Endothelial cell (in vitro differentiated cells): Measurements from ENCODE around the gene ATP2A2. TPM values are rescaled to one million over a fixed set of nuclear protein-coding genes. Genes with fewer than 3 reads are reported as not detected.
"Not testable (repeated sequence)": the region's sequence is repeated elsewhere in the genome, so short reads cannot be mapped to it uniquely, and the experiment has no call there.

Experiments
- DNase-seq: peaks from one replicate; pipeline ENCODE4 v3.0.0; 2021; ENCODE audit warnings: low spot score
- H3K27ac Mint-ChIP-seq: one replicate; pipeline ENCODE4 v1.8.0; 2021; ENCODE audit warnings: mixed read lengths, inconsistent platforms; ENCODE audit not compliant: unreplicated experiment
- H3K27me3 Mint-ChIP-seq: one replicate; pipeline ENCODE4 v1.8.0; 2021; ENCODE audit warnings: mild to moderate bottlenecking, moderate library complexity, mixed read lengths, inconsistent platforms; ENCODE audit not compliant: unreplicated experiment
- H3K36me3 Mint-ChIP-seq: one replicate; pipeline ENCODE4 v1.8.0; 2021; ENCODE audit warnings: mild to moderate bottlenecking, low read depth, mixed read lengths, inconsistent platforms; ENCODE audit not compliant: unreplicated experiment
- H3K4me1 Mint-ChIP-seq: one replicate; pipeline ENCODE4 v1.8.0; 2021; ENCODE audit warnings: mild to moderate bottlenecking, mixed read lengths, inconsistent platforms; ENCODE audit not compliant: unreplicated experiment
- H3K4me3 Mint-ChIP-seq: one replicate; pipeline ENCODE4 v1.8.0; 2021; ENCODE audit warnings: mild to moderate bottlenecking, mixed read lengths, inconsistent platforms; ENCODE audit not compliant: unreplicated experiment
- H3K9me3 Mint-ChIP-seq: one replicate; pipeline ENCODE4 v1.8.0; 2021; ENCODE audit warnings: mixed read lengths, inconsistent platforms; ENCODE audit not compliant: unreplicated experiment
- CTCF ChIP-seq: fragments of 200-600 bp; sonication (generic); IDR thresholded peaks from one replicate; pipeline ENCODE4 v1.5.0; 2021; ENCODE audit warnings: antibody characterized with exemption; ENCODE audit not compliant: unreplicated experiment
- total RNA-seq: library from RNA; stranded (reverse); fragmentation: NEBNext Ultra II Directional; extraction: Animal tissue kit (Norgen Biotek cat#: 25700); gene quantifications from one replicate; pipeline ENCODE4 v1.2.1, GENCODE V29; 2021; ENCODE audit not compliant: unreplicated experiment

Gene ATP2A2
- total RNA-seq, 1 donor from 2014 or later, result 178 TPM

GRCh38 chr12:110352401-110352800 lies 71.4 kb downstream of the ATP2A2 start:
- H3K4me1 Mint-ChIP-seq, result peaks cover 28% of the 10 kb centered on the region
- TF ChIP-seq CTCF, result no peak
- no peak for DNase-seq
- H3K27me3 Mint-ChIP-seq, result no peaks in the 10 kb centered on the region
- H3K27ac Mint-ChIP-seq, result peak overlapping the region; percentile 65
- no peaks in the 10 kb centered on the region for H3K9me3 Mint-ChIP-seq
- H3K4me3 Mint-ChIP-seq, result peak overlapping the region; percentile 21
- H3K36me3 Mint-ChIP-seq, result peaks cover 22% of the 10 kb centered on the region

GRCh38 chr12:110353211-110353965 lies 72.3 kb downstream of the ATP2A2 start:
- TF ChIP-seq CTCF, result no peak
- peaks cover 28% of the 10 kb centered on the region for H3K4me1 Mint-ChIP-seq
- H3K9me3 Mint-ChIP-seq, result no peaks in the 10 kb centered on the region
- no peak overlapping the region for H3K4me3 Mint-ChIP-seq
- DNase-seq, result no peak
- peaks cover 17% of the 10 kb centered on the region for H3K36me3 Mint-ChIP-seq
- peak overlapping the region; percentile 65 for H3K27ac Mint-ChIP-seq
- no peaks in the 10 kb centered on the region for H3K27me3 Mint-ChIP-seq

GRCh38 chr12:110354172-110354780 lies 73.2 kb downstream of the ATP2A2 start:
- peaks cover 15% of the 10 kb centered on the region for H3K36me3 Mint-ChIP-seq
- TF ChIP-seq CTCF, result no peak
- H3K27me3 Mint-ChIP-seq, result no peaks in the 10 kb centered on the region
- peaks cover 28% of the 10 kb centered on the region for H3K4me1 Mint-ChIP-seq
- H3K9me3 Mint-ChIP-seq, result no peaks in the 10 kb centered on the region
- no peak overlapping the region for H3K4me3 Mint-ChIP-seq
- peak overlapping the region; percentile 45 for H3K27ac Mint-ChIP-seq
- DNase-seq, result no peak

- peak; percentile 37 for DNase-seq
- Mint-ChIP-seq H3K9me3 (no peaks in the 10 kb centered on the region), H3K4me3 (peak overlapping the region; percentile 56), H3K27ac (no peak overlapping the region), H3K36me3 (peaks cover 10% of the 10 kb centered on the region), H3K27me3 (no peaks in the 10 kb centered on the region), H3K4me1 (peaks cover 27% of the 10 kb centered on the region)
- peak; percentile 53 for TF ChIP-seq CTCF
Measured at GRCh38 chr12:110355073-110355472, 74.0 kb downstream of the ATP2A2 start.

- not testable (repeated sequence) for H3K27ac Mint-ChIP-seq, H3K36me3 Mint-ChIP-seq, H3K9me3 Mint-ChIP-seq, H3K4me3 Mint-ChIP-seq, H3K27me3 Mint-ChIP-seq, DNase-seq
- H3K4me1 Mint-ChIP-seq, result peaks cover 14% of the 10 kb centered on the region
Measured at GRCh38 chr12:110358384-110359097, 77.5 kb downstream of the ATP2A2 start.
